SU-DHL-6 (cell line): ENCODE measurements around the gene RGL2.

ENCODE experiments used
- CTCF ChIP-seq: fragments of 200-600 bp; sonication (generic); IDR thresholded peaks from one replicate; pipeline ENCODE4 v1.5.1; 2017; ENCODE audit warnings: antibody characterized with exemption, mild to moderate bottlenecking, low read length, moderate library complexity; ENCODE audit not compliant: insufficient read depth, poor library complexity, severe bottlenecking
- EZH2phosphoT487 ChIP-seq: fragments of 200-600 bp; sonication (generic), shearing (Covaris generic); conservative IDR thresholded peaks from 2 replicates; pipeline ENCODE4 v1.6.1; 2018; ENCODE audit warnings: mild to moderate bottlenecking, antibody characterized with exemption, low read length, moderate library complexity, mixed read lengths

- TF ChIP-seq CTCF (no peak), EZH2phosphoT487 (no peak)
Observed at GRCh38 chr6:33317419-33317668, 18.6 kb upstream of the RGL2 start.
